ENCODE measurements around the gene ABAT.

ABAT gene

DNA sequence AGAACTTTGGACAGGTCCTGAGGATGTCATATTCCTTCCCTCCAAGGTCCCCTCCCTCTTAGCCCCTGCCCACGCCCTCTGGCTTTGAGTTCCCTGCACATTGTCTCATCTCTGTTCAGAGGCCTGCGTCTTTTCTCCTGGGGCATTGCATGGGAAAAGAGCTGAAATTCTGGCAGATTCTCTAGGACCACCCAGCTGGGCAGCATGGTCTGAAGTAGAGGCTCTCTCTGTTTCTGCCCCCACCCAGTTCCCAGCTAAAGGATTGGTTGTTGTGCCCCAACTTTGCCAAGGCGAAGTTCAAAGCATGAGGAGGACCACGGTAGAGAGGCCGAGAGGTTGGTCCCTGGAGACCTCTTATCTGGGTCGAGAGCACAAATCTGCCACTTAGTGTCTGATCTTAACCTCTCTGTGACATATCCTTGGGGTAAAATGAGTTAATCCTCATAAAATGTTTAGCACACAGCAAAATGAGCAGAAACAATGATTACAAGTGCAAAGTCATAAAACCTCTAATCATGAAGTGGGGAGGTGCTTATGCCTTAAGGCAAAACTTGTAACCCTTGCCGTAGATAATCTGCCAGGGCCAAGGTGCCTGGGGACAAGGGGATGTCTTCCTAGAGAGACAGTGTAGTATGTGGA is 2.4 kb downstream of the ABAT start:
- Histone ChIP-seq H3K79me2 (ENCODE audit: insufficient read depth, low read length) (no peaks in the 10 kb centered on the region), H3K4me1 (ENCODE audit: insufficient read depth, low read length, severe bottlenecking) (peaks cover 11% of the 10 kb centered on the region), H4K20me1 (ENCODE audit: insufficient read depth, low read length) (no peaks in the 10 kb centered on the region), H3K27ac (ENCODE audit: low read depth, low read length, poor library complexity, severe bottlenecking) (no peak overlapping the region), H2AFZ (ENCODE audit: low read length) (no peak overlapping the region), H3K4me3 (ENCODE audit: low read depth, low read length, poor library complexity, severe bottlenecking) (no peak overlapping the region), H3K9me3 (ENCODE audit: low read length) (0 out of 2 replicates have a peak, but pooled peaks cover 3% of the 10 kb centered on the region), H3K4me2 (ENCODE audit: low read length) (no peak overlapping the region), H3F3A (ENCODE audit: insufficient read depth, low read length) (no peaks in the 10 kb centered on the region), H3K36me3 (ENCODE audit: insufficient read depth, low read length) (no peaks in the 10 kb centered on the region; the same call in 1 of the 2 replicates), H3K9me2 (ENCODE audit: low read depth, low read length) (no peaks in the 10 kb centered on the region), H3K9ac (ENCODE audit: low read length) (no peak overlapping the region), H3K27me3 (ENCODE audit: insufficient read depth, low read length) (peaks cover 8% of the 10 kb centered on the region; the same call in 1 of the 2 replicates)
- TF ChIP-seq CTCF (IDR thresholded peaks at IDR 0.05; ENCODE audit: low read length) = no peak
- TF ChIP-seq EZH2 (IDR thresholded peaks at IDR 0.05; ENCODE audit: borderline replicate concordance, low read length) = no peak

DNA sequence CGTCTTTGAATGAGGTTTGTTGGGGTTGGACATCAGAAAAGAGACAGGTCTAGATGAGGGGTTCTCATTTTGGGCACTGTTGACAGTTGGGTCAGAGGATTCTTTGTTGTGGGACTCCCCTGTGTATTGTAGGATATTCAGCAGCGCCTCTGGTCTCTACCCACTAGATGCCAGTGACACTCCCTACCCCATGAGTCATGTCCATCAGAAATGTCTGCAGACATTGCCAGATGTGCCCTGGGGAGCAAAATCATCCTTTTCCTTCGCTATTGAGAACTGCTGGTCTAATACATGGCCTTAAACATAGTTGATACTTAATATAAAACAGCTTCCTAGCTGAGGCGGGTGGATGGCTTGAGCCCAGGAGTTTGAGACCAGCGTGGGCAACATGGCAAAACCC is 3.1 kb downstream of the ABAT start:
- no peaks in the 10 kb centered on the region for H3K9me2 ChIP-seq (ENCODE audit: low read depth, low read length)
- H3K36me3 ChIP-seq (ENCODE audit: insufficient read depth, low read length) = no peaks in the 10 kb centered on the region; the same call in 1 of the 2 replicates
- no peaks in the 10 kb centered on the region for H3K79me2 ChIP-seq (ENCODE audit: insufficient read depth, low read length)
- H3K4me1 ChIP-seq (ENCODE audit: insufficient read depth, low read length, severe bottlenecking) = peaks cover 11% of the 10 kb centered on the region
- H3K9ac ChIP-seq (ENCODE audit: low read length) = no peak overlapping the region
- no peaks in the 10 kb centered on the region for H3F3A ChIP-seq (ENCODE audit: insufficient read depth, low read length)
- H3K4me3 ChIP-seq (ENCODE audit: low read depth, low read length, poor library complexity, severe bottlenecking) = no peak overlapping the region
- H3K27ac ChIP-seq (ENCODE audit: low read depth, low read length, poor library complexity, severe bottlenecking) = no peak overlapping the region
- peaks cover 8% of the 10 kb centered on the region; the same call in 1 of the 2 replicates for H3K27me3 ChIP-seq (ENCODE audit: insufficient read depth, low read length)
- TF ChIP-seq CTCF (IDR thresholded peaks at IDR 0.05; ENCODE audit: low read length) (no peak), EZH2 (IDR thresholded peaks at IDR 0.05; ENCODE audit: borderline replicate concordance, low read length) (no peak)
- no peak overlapping the region for H3K4me2 ChIP-seq (ENCODE audit: low read length)
- H3K9me3 ChIP-seq (ENCODE audit: low read length) = 0 out of 2 replicates have a peak, but pooled peaks cover 3% of the 10 kb centered on the region
- no peak overlapping the region for H2AFZ ChIP-seq (ENCODE audit: low read length)
- H4K20me1 ChIP-seq (ENCODE audit: insufficient read depth, low read length) = no peaks in the 10 kb centered on the region

DNA sequence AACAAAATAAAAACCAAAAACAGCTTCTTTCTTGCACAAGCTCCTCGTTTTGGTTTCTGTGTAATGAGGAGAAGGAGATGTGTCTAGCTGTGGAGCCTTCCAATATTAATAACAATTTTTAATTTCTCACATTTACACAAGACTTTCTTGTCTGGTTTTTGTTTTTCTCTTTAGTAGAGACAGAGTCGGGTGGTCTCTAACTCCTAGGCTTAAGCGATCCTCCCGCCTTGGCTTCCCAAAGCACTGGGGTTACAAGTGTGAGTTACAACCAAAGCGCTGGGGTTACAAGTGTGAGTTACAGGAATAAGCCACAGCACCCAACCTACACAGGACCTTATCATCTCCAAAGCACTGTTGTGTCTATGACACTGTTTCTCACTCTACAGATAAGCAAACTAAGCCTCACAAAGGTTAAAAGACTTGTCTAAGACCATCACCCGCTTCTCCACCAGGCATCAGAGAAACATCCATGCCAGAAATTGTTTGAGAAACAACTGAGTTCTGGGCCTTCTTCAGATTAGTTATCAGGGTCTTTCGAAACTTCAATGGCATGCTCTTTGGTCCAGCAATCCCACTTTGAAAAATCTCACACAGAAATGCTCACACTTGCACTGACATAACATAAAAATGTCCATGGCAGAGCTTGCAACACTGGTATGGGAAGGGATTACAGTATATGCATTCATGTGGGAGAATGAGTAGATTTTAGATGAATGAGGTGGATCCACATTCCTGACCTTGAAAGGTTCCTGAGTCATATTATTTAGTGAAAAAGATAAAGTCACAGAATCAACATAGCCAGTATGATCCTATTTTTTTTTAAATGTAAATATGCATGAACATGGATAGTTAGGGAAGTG is 3.9 kb downstream of the ABAT start:
- H3K9ac ChIP-seq (ENCODE audit: low read length) = no peak overlapping the region
- peaks cover 8% of the 10 kb centered on the region; the same call in 1 of the 2 replicates for H3K27me3 ChIP-seq (ENCODE audit: insufficient read depth, low read length)
- no peaks in the 10 kb centered on the region for H3K79me2 ChIP-seq (ENCODE audit: insufficient read depth, low read length)
- no peak overlapping the region for H3K4me3 ChIP-seq (ENCODE audit: low read depth, low read length, poor library complexity, severe bottlenecking)
- H3K27ac ChIP-seq (ENCODE audit: low read depth, low read length, poor library complexity, severe bottlenecking) = no peak overlapping the region
- no peaks in the 10 kb centered on the region for H4K20me1 ChIP-seq (ENCODE audit: insufficient read depth, low read length)
- H2AFZ ChIP-seq (ENCODE audit: low read length) = no peak overlapping the region
- H3K9me2 ChIP-seq (ENCODE audit: low read depth, low read length) = no peaks in the 10 kb centered on the region
- no peak overlapping the region for H3K4me2 ChIP-seq (ENCODE audit: low read length)
- H3K36me3 ChIP-seq (ENCODE audit: insufficient read depth, low read length) = no peaks in the 10 kb centered on the region; the same call in 1 of the 2 replicates
- TF ChIP-seq EZH2 (IDR thresholded peaks at IDR 0.05; ENCODE audit: borderline replicate concordance, low read length) (no peak), CTCF (IDR thresholded peaks at IDR 0.05; ENCODE audit: low read length) (no peak)
- H3F3A ChIP-seq (ENCODE audit: insufficient read depth, low read length) = no peaks in the 10 kb centered on the region
- 0 out of 2 replicates have a peak, but pooled peaks cover 3% of the 10 kb centered on the region for H3K9me3 ChIP-seq (ENCODE audit: low read length)
- peaks cover 11% of the 10 kb centered on the region for H3K4me1 ChIP-seq (ENCODE audit: insufficient read depth, low read length, severe bottlenecking)

Measured in OCI-LY1 (cell line).